Esophagus squamous epithelium (tissue), 5 donors: ENCODE data around the gene TRAK1. TPM values are rescaled to one million over a fixed set of nuclear protein-coding genes. Genes with fewer than 3 reads are reported as not detected.

ENCODE experiments used
- DNase-seq: peaks from one replicate; lab custom pipeline; 2025; lab: John Stamatoyannopoulos, UW
- H3K27ac ChIP-seq, 4 donors: fragments of 200-600 bp; sonication (generic); one replicate each; pipeline ENCODE4 v1.5.1; 2016 to 2019; ENCODE audit warnings: mild to moderate bottlenecking in 1 of 4
- H3K27me3 ChIP-seq, 4 donors: fragments of 200-600 bp; sonication (generic); 1 replicate in 3 of 4; 2 replicates in 1 of 4; pipeline versions ENCODE4 v1.5.1 to v1.6.0; 2017 to 2021; ENCODE audit warnings: antibody characterized with exemption in 1 of 4
- H3K36me3 ChIP-seq, 3 donors: fragments of 200-600 bp; sonication (generic); one replicate each; pipeline ENCODE4 v1.5.1; 2016 to 2019
- H3K4me1 ChIP-seq, 3 donors: fragments of 200-600 bp; sonication (generic); one replicate each; pipeline ENCODE4 v1.5.1; 2017 to 2019
- H3K4me3 ChIP-seq, 4 donors: fragments of 200-600 bp; sonication (generic); 1 replicate in 3 of 4; 2 replicates in 1 of 4; pipeline ENCODE4 v1.5.1; 2016 to 2019; ENCODE audit warnings: mild to moderate bottlenecking in 2 of 4, moderate library complexity in 1 of 4
- H3K9me3 ChIP-seq, 3 donors: fragments of 200-600 bp; sonication (generic); one replicate each; pipeline ENCODE4 v1.5.1; 2016 to 2019
- CTCF ChIP-seq, 6 experiments: fragments of 450-650 bp in 4 of 6; fragments of 200-600 bp in 2 of 6; sonication (generic) in 2 of 6; IDR thresholded peaks; one replicate each; pipeline ENCODE4 v1.5.1; 2016 to 2019; ENCODE audit warnings: antibody characterized with exemption in 6 of 6, mild to moderate bottlenecking in 4 of 6, moderate library complexity in 4 of 6
- POLR2A ChIP-seq, 4 donors: fragments of 450-650 bp; IDR thresholded peaks; one replicate each; pipeline ENCODE4 v1.6.1; 2017; ENCODE audit warnings: antibody characterized with exemption in 4 of 4, mild to moderate bottlenecking in 4 of 4, moderate library complexity in 3 of 4
- WGBS, 2 donors: methylation state at CpG; one replicate each; pipeline ENCODE4 v1.1.5; 2018; 5-methylcytosine and 5-hydroxymethylcytosine counted together
- intact Hi-C: fragments of 100-400 bp; cut with DNase I; formaldehyde crosslinking; loops from one replicate; pipeline ENCODE4 v1.15.0; 2022
- total RNA-seq, 4 donors: library from RNA; depleted of rRNA; stranded (reverse); fragments of >200 nt; gene quantifications; one replicate each; pipeline ENCODE4 v1.1.0, GENCODE V29; 2016
- donor health status: DM: yes; HTN: yes; CAD: no.

The TRAK1 gene
- total RNA-seq, 4 donors from 2014 or later, result 31.8 to 40.6 (median 37.7) TPM

- DNase-seq, result no peak
- Histone ChIP-seq H3K27me3 (peaks cover 8 to 99% (median 28%) of the 10 kb centered on the region in 4 donors), H3K36me3 (no peaks in the 10 kb centered on the region), H3K27ac (no peak within 1 kb of the TSS), H3K4me1 (peaks cover 0 to 37% (median 15%) of the 10 kb centered on the region in 3 donors), H3K9me3 (no peaks in the 10 kb centered on the region), H3K4me3 (peak within 1 kb of the TSS in 1 of 4 donors; percentile 36)
- TF ChIP-seq POLR2A (IDR thresholded peaks at IDR 0.05) (no peak), CTCF (IDR thresholded peaks at IDR 0.05) (no peak)
- intact Hi-C loops, result no loop called here
- 65 to 71% methylated on average over 10 of the region's 16 CpGs for WGBS, 2 donors
These were observed 174.9 kb downstream of the TRAK1 start, which contains the start of gene CCK for GRCh38 chr3:42266085-42266484. TSS of gene CCK (minus strand) at chr3:42266185. CDS start at chr3:42263630, 2,555 bp downstream.

GRCh38 chr3:42267878-42268277 is 176.7 kb downstream of the TRAK1 start:
- intact Hi-C loops, result no loop called here
- no peak overlapping the region for H3K27ac ChIP-seq
- TF ChIP-seq POLR2A (IDR thresholded peaks at IDR 0.05), result no peak
- TF ChIP-seq CTCF (IDR thresholded peaks at IDR 0.05), result no peak
- peaks cover 0 to 30% (median 15%) of the 10 kb centered on the region in 3 donors for H3K4me1 ChIP-seq
- 82 to 90% methylated on average over 6 of the region's 6 CpGs for WGBS, 2 donors
- H3K4me3 ChIP-seq, result no peak overlapping the region
- DNase-seq, result no peak
- H3K36me3 ChIP-seq, result no peaks in the 10 kb centered on the region
- peaks cover 8 to 91% (median 28%) of the 10 kb centered on the region in 4 donors for H3K27me3 ChIP-seq
- no peaks in the 10 kb centered on the region for H3K9me3 ChIP-seq

- peaks cover 8 to 74% (median 17%) of the 10 kb centered on the region in 4 donors for H3K27me3 ChIP-seq
- 78 to 85% methylated on average over 7 of the region's 7 CpGs for WGBS, 2 donors
- H3K36me3 ChIP-seq, result no peaks in the 10 kb centered on the region
- TF ChIP-seq CTCF (IDR thresholded peaks at IDR 0.05) (no peak), POLR2A (IDR thresholded peaks at IDR 0.05) (no peak)
- no peak overlapping the region for H3K4me3 ChIP-seq
- no peak overlapping the region for H3K27ac ChIP-seq
- H3K4me1 ChIP-seq, result peaks cover 0 to 12% (median 5%) of the 10 kb centered on the region in 3 donors
- intact Hi-C loops, result no loop called here
- no peak for DNase-seq
- H3K9me3 ChIP-seq, result no peaks in the 10 kb centered on the region
These were observed 178.5 kb downstream of the TRAK1 start for GRCh38 chr3:42269647-42270046.

- no peak overlapping the region for H3K4me3 ChIP-seq
- no peaks in the 10 kb centered on the region for H3K9me3 ChIP-seq
- H3K36me3 ChIP-seq, result no peaks in the 10 kb centered on the region
- H3K27ac ChIP-seq, result no peak overlapping the region
- no peak for TF ChIP-seq CTCF (IDR thresholded peaks at IDR 0.05)
- TF ChIP-seq POLR2A (IDR thresholded peaks at IDR 0.05), result no peak
- H3K27me3 ChIP-seq, result peaks cover 2 to 64% (median 9%) of the 10 kb centered on the region in 4 donors
- WGBS, 2 donors, result 56 to 67% methylated on average over 1 of the region's 1 CpG
- DNase-seq, result no peak
- intact Hi-C loops, result no loop called here
- peaks cover 0 to 3% (median 0%) of the 10 kb centered on the region in 3 donors for H3K4me1 ChIP-seq
These were observed 179.4 kb downstream of the TRAK1 start for GRCh38 chr3:42270561-42270960.

- no peaks in the 10 kb centered on the region for H3K4me1 ChIP-seq
- H3K27me3 ChIP-seq, result peaks cover 0 to 52% (median 2%) of the 10 kb centered on the region in 4 donors
- no peaks in the 10 kb centered on the region for H3K36me3 ChIP-seq
- TF ChIP-seq CTCF (IDR thresholded peaks at IDR 0.05), result no peak
- TF ChIP-seq POLR2A (IDR thresholded peaks at IDR 0.05), result no peak
- no peak for DNase-seq
- H3K4me3 ChIP-seq, result no peak overlapping the region
- H3K9me3 ChIP-seq, result no peaks in the 10 kb centered on the region
- no peak overlapping the region for H3K27ac ChIP-seq
- intact Hi-C loops, result no loop called here
These were observed 180.6 kb downstream of the TRAK1 start for GRCh38 chr3:42271786-42272185.
